ENCODE results near the gene AXIN1.

AXIN1 gene

GRCh38 chr16:352547-353403 lies at the start of gene AXIN1:
Gene AXIN1, minus strand, starts transcription at chr16:352723. Its CDS starts 5,698 bp downstream, at chr16:347025.
- Mint-ChIP-seq H3K4me1 (ENCODE audit: low read depth) (peaks cover 23% of the 10 kb centered on the region), H3K9me3 (no peaks in the 10 kb centered on the region), H3K4me3 (peak within 1 kb of the TSS; percentile 90), H3K36me3 (ENCODE audit: low read depth) (peaks cover 9% of the 10 kb centered on the region), H3K27me3 (ENCODE audit: low read depth) (no peaks in the 10 kb centered on the region), H3K27ac (peak within 1 kb of the TSS; percentile 90)
- peak; percentile 98 for DNase-seq (ENCODE audit: low spot score)

GRCh38 chr16:401468-402348 lies 49.2 kb upstream of the AXIN1 start, which contains the start of gene DECR2:
Gene DECR2, plus strand, starts transcription at chr16:401885. Its CDS starts 79 bp downstream, at chr16:401964.
- H3K9me3 Mint-ChIP-seq, result no peaks in the 10 kb centered on the region
- H3K36me3 Mint-ChIP-seq (ENCODE audit: low read depth), result peaks cover 1% of the 10 kb centered on the region
- H3K27ac Mint-ChIP-seq, result peak within 1 kb of the TSS; percentile 86
- H3K4me1 Mint-ChIP-seq (ENCODE audit: low read depth), result peaks cover 8% of the 10 kb centered on the region
- DNase-seq (ENCODE audit: low spot score), result peak; percentile 92
- H3K27me3 Mint-ChIP-seq (ENCODE audit: low read depth), result peaks cover under 1% of the 10 kb centered on the region
- peak within 1 kb of the TSS; percentile 87 for H3K4me3 Mint-ChIP-seq

GRCh38 chr16:400061-400591 lies 47.6 kb upstream of the AXIN1 start:
- Mint-ChIP-seq H3K27me3 (ENCODE audit: low read depth) (peaks cover 10% of the 10 kb centered on the region), H3K9me3 (no peaks in the 10 kb centered on the region), H3K27ac (peak overlapping the region; percentile 6), H3K4me1 (ENCODE audit: low read depth) (peaks cover 14% of the 10 kb centered on the region), H3K4me3 (peak overlapping the region; percentile 87), H3K36me3 (ENCODE audit: low read depth) (peaks cover 1% of the 10 kb centered on the region)
- DNase-seq (ENCODE audit: low spot score), result no peak

GRCh38 chr16:399340-400019 lies 47.0 kb upstream of the AXIN1 start:
- H3K9me3 Mint-ChIP-seq, result no peaks in the 10 kb centered on the region
- H3K36me3 Mint-ChIP-seq (ENCODE audit: low read depth), result peaks cover 1% of the 10 kb centered on the region
- no peak for DNase-seq (ENCODE audit: low spot score)
- peaks cover 14% of the 10 kb centered on the region for H3K4me1 Mint-ChIP-seq (ENCODE audit: low read depth)
- no peak overlapping the region for H3K27ac Mint-ChIP-seq
- peak overlapping the region; percentile 87 for H3K4me3 Mint-ChIP-seq
- peaks cover 10% of the 10 kb centered on the region for H3K27me3 Mint-ChIP-seq (ENCODE audit: low read depth)

- Mint-ChIP-seq H3K27me3 (ENCODE audit: low read depth) (peaks cover 10% of the 10 kb centered on the region), H3K36me3 (ENCODE audit: low read depth) (peaks cover 1% of the 10 kb centered on the region), H3K27ac (peak overlapping the region; percentile 75), H3K4me1 (ENCODE audit: low read depth) (peaks cover 14% of the 10 kb centered on the region), H3K4me3 (peak overlapping the region; percentile 64), H3K9me3 (no peaks in the 10 kb centered on the region)
- DNase-seq (ENCODE audit: low spot score), result no peak
These were observed 46.2 kb upstream of the AXIN1 start for GRCh38 chr16:398561-399339.

- no peak for DNase-seq (ENCODE audit: low spot score)
- Mint-ChIP-seq H3K9me3 (no peaks in the 10 kb centered on the region), H3K4me3 (peak overlapping the region; percentile 64), H3K36me3 (ENCODE audit: low read depth) (peaks cover 1% of the 10 kb centered on the region), H3K27ac (peak overlapping the region; percentile 75), H3K27me3 (ENCODE audit: low read depth) (peaks cover 10% of the 10 kb centered on the region), H3K4me1 (ENCODE audit: low read depth) (peaks cover 14% of the 10 kb centered on the region)
These were observed 45.3 kb upstream of the AXIN1 start for GRCh38 chr16:397736-398332.

GRCh38 chr16:397135-397661 lies 44.7 kb upstream of the AXIN1 start, which contains the start of gene NME4:
Gene NME4, plus strand, starts transcription at chr16:397199. Its CDS starts 24 bp downstream, at chr16:397223.
- DNase-seq (ENCODE audit: low spot score), result no peak
- Mint-ChIP-seq H3K27ac (peak within 1 kb of the TSS; percentile 75), H3K9me3 (no peaks in the 10 kb centered on the region), H3K27me3 (ENCODE audit: low read depth) (peaks cover 10% of the 10 kb centered on the region), H3K4me1 (ENCODE audit: low read depth) (peaks cover 14% of the 10 kb centered on the region), H3K36me3 (ENCODE audit: low read depth) (peaks cover 1% of the 10 kb centered on the region), H3K4me3 (peak within 1 kb of the TSS; percentile 86)

GRCh38 chr16:396605-397004 lies 44.1 kb upstream of the AXIN1 start:
- Mint-ChIP-seq H3K27me3 (ENCODE audit: low read depth) (peaks cover 10% of the 10 kb centered on the region), H3K36me3 (ENCODE audit: low read depth) (peaks cover 1% of the 10 kb centered on the region), H3K4me1 (ENCODE audit: low read depth) (peaks cover 16% of the 10 kb centered on the region), H3K27ac (peak overlapping the region; percentile 56), H3K9me3 (no peaks in the 10 kb centered on the region), H3K4me3 (peak overlapping the region; percentile 86)
- no peak for DNase-seq (ENCODE audit: low spot score)

GRCh38 chr16:396199-396598 lies 43.7 kb upstream of the AXIN1 start:
- no peak for DNase-seq (ENCODE audit: low spot score)
- H3K27me3 Mint-ChIP-seq (ENCODE audit: low read depth), result peaks cover 10% of the 10 kb centered on the region
- no peaks in the 10 kb centered on the region for H3K9me3 Mint-ChIP-seq
- H3K27ac Mint-ChIP-seq, result peak overlapping the region; percentile 26
- H3K4me1 Mint-ChIP-seq (ENCODE audit: low read depth), result peaks cover 16% of the 10 kb centered on the region
- H3K36me3 Mint-ChIP-seq (ENCODE audit: low read depth), result peaks cover 1% of the 10 kb centered on the region
- peak overlapping the region; percentile 86 for H3K4me3 Mint-ChIP-seq

- no peaks in the 10 kb centered on the region for H3K9me3 Mint-ChIP-seq
- H3K4me3 Mint-ChIP-seq, result no peak overlapping the region
- H3K4me1 Mint-ChIP-seq (ENCODE audit: low read depth), result peaks cover 9% of the 10 kb centered on the region
- no peak overlapping the region for H3K27ac Mint-ChIP-seq
- H3K27me3 Mint-ChIP-seq (ENCODE audit: low read depth), result peaks cover 10% of the 10 kb centered on the region
- no peak for DNase-seq (ENCODE audit: low spot score)
- no peaks in the 10 kb centered on the region for H3K36me3 Mint-ChIP-seq (ENCODE audit: low read depth)
These were observed 40.0 kb upstream of the AXIN1 start for GRCh38 chr16:392450-393030.

- Mint-ChIP-seq H3K4me1 (ENCODE audit: low read depth) (peaks cover 9% of the 10 kb centered on the region), H3K27me3 (ENCODE audit: low read depth) (peaks cover 10% of the 10 kb centered on the region), H3K27ac (no peak overlapping the region), H3K4me3 (no peak overlapping the region), H3K9me3 (no peaks in the 10 kb centered on the region), H3K36me3 (ENCODE audit: low read depth) (no peaks in the 10 kb centered on the region)
- peak; percentile 44 for DNase-seq (ENCODE audit: low spot score)
These were observed 39.4 kb upstream of the AXIN1 start for GRCh38 chr16:391885-392335.

GRCh38 chr16:389352-389751 lies 36.8 kb upstream of the AXIN1 start:
- H3K27ac Mint-ChIP-seq, result no peak overlapping the region
- H3K9me3 Mint-ChIP-seq, result no peaks in the 10 kb centered on the region
- H3K36me3 Mint-ChIP-seq (ENCODE audit: low read depth), result no peaks in the 10 kb centered on the region
- DNase-seq (ENCODE audit: low spot score), result no peak
- peaks cover 3% of the 10 kb centered on the region for H3K4me1 Mint-ChIP-seq (ENCODE audit: low read depth)
- no peaks in the 10 kb centered on the region for H3K27me3 Mint-ChIP-seq (ENCODE audit: low read depth)
- no peak overlapping the region for H3K4me3 Mint-ChIP-seq

Measured in T-helper 2 cell treated with Interferon-gamma antibody and Interleukin-4, amounts not matched to agents 5 μg/mL and 100 μg/mL, for 36 hours (primary cell).